ENCODE measurements around the gene CSK. TPM values are rescaled to one million over a fixed set of nuclear protein-coding genes. Genes with fewer than 3 reads are reported as not detected.

CSK gene
- polyA plus RNA-seq, 2 of the 4 experiments (the other 2 are of a cell fraction): 17.8 to 63.0 TPM

DNA sequence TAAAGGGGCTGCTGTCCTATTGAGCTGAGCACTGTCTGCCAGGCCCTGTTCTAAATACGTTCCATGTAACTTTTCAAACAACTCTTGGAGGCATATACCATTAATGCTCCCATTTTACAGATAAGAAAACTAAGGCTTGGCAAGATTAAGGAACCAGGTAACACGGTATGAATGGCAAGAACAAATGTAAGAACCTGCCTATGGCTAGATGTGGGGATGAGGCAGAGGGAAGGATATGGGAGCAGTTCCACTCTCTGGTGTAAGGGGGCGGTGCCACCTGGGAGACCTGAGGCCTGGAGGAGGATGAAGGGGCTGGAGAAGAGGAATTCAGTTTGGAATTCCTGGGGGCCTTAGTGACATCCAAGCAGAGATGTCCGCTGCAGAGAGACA is 27.0 kb downstream of the CSK start:
- no peak for DNase-seq (ENCODE audit: low read depth in 1 of 2, low spot score in 1 of 2)
- ATAC-seq: peak; percentile 48 to 61; a peak in 4 of 6 replicates
- TF ChIP-seq MAZ (IDR thresholded peaks at IDR 0.05; ENCODE audit: borderline replicate concordance, low read depth, low read length): no peak
- no peak for TF ChIP-seq RNF2 (IDR thresholded peaks at IDR 0.05; ENCODE audit: borderline replicate concordance, low read depth)
- no peak for TF ChIP-seq RARB (CRISPR knock-in tag; IDR thresholded peaks at IDR 0.05)
- no peak for TF ChIP-seq CEBPB (IDR thresholded peaks at IDR 0.05)
- TF ChIP-seq HDAC2 (IDR thresholded peaks at IDR 0.05): no peak
- TF ChIP-seq EHF (CRISPR knock-in tag; IDR thresholded peaks at IDR 0.05): no peak
- no peak for TF ChIP-seq RCOR1 (IDR thresholded peaks at IDR 0.05; ENCODE audit: low read depth, low read length)
- no peak for TF ChIP-seq USF2 (IDR thresholded peaks at IDR 0.05)
- TF ChIP-seq EP300 (IDR thresholded peaks at IDR 0.05): no peak
- TF ChIP-seq, protein P1, sequence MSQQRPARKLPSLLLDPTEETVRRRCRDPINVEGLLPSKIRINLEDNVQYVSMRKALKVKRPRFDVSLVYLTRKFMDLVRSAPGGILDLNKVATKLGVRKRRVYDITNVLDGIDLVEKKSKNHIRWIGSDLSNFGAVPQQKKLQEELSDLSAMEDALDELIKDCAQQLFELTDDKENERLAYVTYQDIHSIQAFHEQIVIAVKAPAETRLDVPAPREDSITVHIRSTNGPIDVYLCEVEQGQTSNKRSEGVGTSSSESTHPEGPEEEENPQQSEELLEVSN (IDR thresholded peaks at IDR 0.05; ENCODE audit: borderline replicate concordance, low read depth): no peak
- no peak for TF ChIP-seq MAX (IDR thresholded peaks at IDR 0.05)
- no peak for TF ChIP-seq PBX3 (IDR thresholded peaks at IDR 0.05)
- no peaks in the 10 kb centered on the region for H3K4me1 ChIP-seq
- 73% methylated on average over 4 of the region's 4 CpGs for WGBS (ENCODE audit: missing lambda C conversion rate)
- CTCF ChIA-PET: interaction anchor here (1.2 to 66.7 kb wide), 3 partner anchors 10 to 177 kb away, joined by 5 to 1908 read pairs (median 1908); partner anchors contain the start of genes CPLX3, CSK, LMAN1L and ULK3
- no peak overlapping the region for H3K27ac ChIP-seq
- no peak overlapping the region for H3K4me2 ChIP-seq
- no peak overlapping the region for H3K4me3 ChIP-seq
- POLR2A ChIA-PET: no interaction called here
- FAIRE-seq: no peak
- H3K9me3 ChIP-seq: no peaks in the 10 kb centered on the region

GRCh38 chr15:74809242-74809641 is 27.4 kb downstream of the CSK start:
- no peak overlapping the region for H3K27ac ChIP-seq
- WGBS (ENCODE audit: missing lambda C conversion rate): 75% methylated on average over 5 of the region's 5 CpGs
- H3K9me3 ChIP-seq: no peaks in the 10 kb centered on the region
- H3K4me1 ChIP-seq: no peaks in the 10 kb centered on the region
- TF ChIP-seq MAZ (IDR thresholded peaks at IDR 0.05; ENCODE audit: borderline replicate concordance, low read depth, low read length) (no peak), HOXA7 (CRISPR knock-in tag; IDR thresholded peaks at IDR 0.05) (no peak), BHLHE40 (IDR thresholded peaks at IDR 0.05; ENCODE audit: low read depth, low read length) (no peak), USF2 (IDR thresholded peaks at IDR 0.05) (no peak)
- TF ChIP-seq, protein P2, sequence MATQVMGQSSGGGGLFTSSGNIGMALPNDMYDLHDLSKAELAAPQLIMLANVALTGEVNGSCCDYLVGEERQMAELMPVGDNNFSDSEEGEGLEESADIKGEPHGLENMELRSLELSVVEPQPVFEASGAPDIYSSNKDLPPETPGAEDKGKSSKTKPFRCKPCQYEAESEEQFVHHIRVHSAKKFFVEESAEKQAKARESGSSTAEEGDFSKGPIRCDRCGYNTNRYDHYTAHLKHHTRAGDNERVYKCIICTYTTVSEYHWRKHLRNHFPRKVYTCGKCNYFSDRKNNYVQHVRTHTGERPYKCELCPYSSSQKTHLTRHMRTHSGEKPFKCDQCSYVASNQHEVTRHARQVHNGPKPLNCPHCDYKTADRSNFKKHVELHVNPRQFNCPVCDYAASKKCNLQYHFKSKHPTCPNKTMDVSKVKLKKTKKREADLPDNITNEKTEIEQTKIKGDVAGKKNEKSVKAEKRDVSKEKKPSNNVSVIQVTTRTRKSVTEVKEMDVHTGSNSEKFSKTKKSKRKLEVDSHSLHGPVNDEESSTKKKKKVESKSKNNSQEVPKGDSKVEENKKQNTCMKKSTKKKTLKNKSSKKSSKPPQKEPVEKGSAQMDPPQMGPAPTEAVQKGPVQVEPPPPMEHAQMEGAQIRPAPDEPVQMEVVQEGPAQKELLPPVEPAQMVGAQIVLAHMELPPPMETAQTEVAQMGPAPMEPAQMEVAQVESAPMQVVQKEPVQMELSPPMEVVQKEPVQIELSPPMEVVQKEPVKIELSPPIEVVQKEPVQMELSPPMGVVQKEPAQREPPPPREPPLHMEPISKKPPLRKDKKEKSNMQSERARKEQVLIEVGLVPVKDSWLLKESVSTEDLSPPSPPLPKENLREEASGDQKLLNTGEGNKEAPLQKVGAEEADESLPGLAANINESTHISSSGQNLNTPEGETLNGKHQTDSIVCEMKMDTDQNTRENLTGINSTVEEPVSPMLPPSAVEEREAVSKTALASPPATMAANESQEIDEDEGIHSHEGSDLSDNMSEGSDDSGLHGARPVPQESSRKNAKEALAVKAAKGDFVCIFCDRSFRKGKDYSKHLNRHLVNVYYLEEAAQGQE (IDR thresholded peaks at IDR 0.05): no peak
- POLR2A ChIA-PET: no interaction called here
- CTCF ChIA-PET: interaction anchor here (65.6 to 66.7 kb wide), 2 partner anchors 10 to 18 kb away, joined by 1908 read pairs; partner anchors contain the start of genes CPLX3, CSK, LMAN1L and ULK3
- no peak for FAIRE-seq
- no peak for DNase-seq (ENCODE audit: low read depth in 1 of 2, low spot score in 1 of 2)
- ATAC-seq: peak; percentile 12 to 38; a peak in 3 of 6 replicates
- H3K4me3 ChIP-seq: no peak overlapping the region
- no peak overlapping the region for H3K4me2 ChIP-seq
